Brain microvascular endothelial cell (primary cell): ENCODE measurements around the gene TMEM202.
"Not testable (repeated sequence)": the region's sequence is repeated elsewhere in the genome, so short reads cannot be mapped to it uniquely, and the experiment has no call there.

Experiments used
- DNase-seq: peaks from one replicate; pipeline ENCODE4 v3.0.0-alpha.2; 2020
- H3K27ac ChIP-seq: fragments of 250-450 bp; sonication (Bioruptor Pico); 2 replicates; pipeline ENCODE4 v1.5.1; 2020; ENCODE audit warnings: mild to moderate bottlenecking, moderate library complexity
- H3K27me3 ChIP-seq: fragments of 250-450 bp; sonication (Bioruptor Pico); replicated peaks from 2 replicates; pipeline ENCODE4 v1.5.1; 2020; ENCODE audit warnings: mild to moderate bottlenecking
- H3K36me3 ChIP-seq: fragments of 250-450 bp; sonication (Bioruptor Pico); replicated peaks from 2 replicates; pipeline ENCODE4 v1.5.1; 2020; ENCODE audit warnings: mild to moderate bottlenecking
- H3K4me3 ChIP-seq: 2 replicates; pipeline ENCODE4 v1.5.1; 2011; ENCODE audit warnings: low read depth, mild to moderate bottlenecking, control low read depth, low read length, moderate library complexity
- CTCF ChIP-seq: IDR thresholded peaks from 2 replicates; pipeline ENCODE4 v1.5.1; 2011; ENCODE audit warnings: low read depth, mild to moderate bottlenecking, moderate library complexity, low read length, control low read depth, inconsistent platforms; ENCODE audit errors: missing control alignments
- in situ Hi-C: cut with HindIII; loops from 2 replicates; pipeline ENCODE4 v1.10.0; 2017; ENCODE audit warnings: low sequenced_read_pairs, low pct_ligation_motif_present

TMEM202 gene

DNA sequence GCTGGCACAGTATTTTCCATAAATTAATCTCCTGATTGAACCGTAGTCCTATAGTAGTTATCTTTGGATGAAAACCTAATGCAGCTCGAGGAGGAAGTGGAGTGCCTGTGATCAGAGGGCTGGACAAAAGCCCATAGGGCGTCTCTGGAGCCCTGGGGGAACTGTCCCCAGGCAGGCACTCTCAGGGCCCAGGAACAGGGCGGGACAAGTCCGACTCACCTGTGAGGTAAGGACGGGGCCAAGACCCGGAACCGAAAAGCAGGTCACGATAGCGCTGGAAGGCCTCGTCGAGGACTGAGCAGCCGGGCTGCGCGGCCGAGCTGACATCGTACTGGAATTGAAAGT lies 22.6 kb upstream of the TMEM202 start:
- Histone ChIP-seq H3K27me3 (no peaks in the 10 kb centered on the region), H3K27ac (peak overlapping the region; percentile 61), H3K4me3 (peak overlapping the region; percentile 93), H3K36me3 (no peaks in the 10 kb centered on the region)
- no peak for TF ChIP-seq CTCF
- in situ Hi-C loops = no loop called here
- DNase-seq = no peak

- TF ChIP-seq CTCF = no peak
- peak; percentile 89 for DNase-seq
- Histone ChIP-seq H3K4me3 (peak within 1 kb of the TSS; percentile 93), H3K27ac (peak within 1 kb of the TSS; percentile 61), H3K36me3 (no peaks in the 10 kb centered on the region), H3K27me3 (no peaks in the 10 kb centered on the region)
- in situ Hi-C loops = no loop called here
Observed at GRCh38 chr15:72375846-72376581, 22.1 kb upstream of the TMEM202 start, which contains the start of gene HEXA. Gene HEXA, minus strand, starts transcription at chr15:72376014. Its CDS starts 42 bp downstream, at chr15:72375972.

- no peaks in the 10 kb centered on the region for H3K27me3 ChIP-seq
- H3K36me3 ChIP-seq = no peaks in the 10 kb centered on the region
- in situ Hi-C loops = no loop called here
- TF ChIP-seq CTCF = no peak
- no peak overlapping the region for H3K4me3 ChIP-seq
- H3K27ac ChIP-seq = no peak overlapping the region
- DNase-seq = no peak
Observed at GRCh38 chr15:72377331-72377730, 20.8 kb upstream of the TMEM202 start.

DNA sequence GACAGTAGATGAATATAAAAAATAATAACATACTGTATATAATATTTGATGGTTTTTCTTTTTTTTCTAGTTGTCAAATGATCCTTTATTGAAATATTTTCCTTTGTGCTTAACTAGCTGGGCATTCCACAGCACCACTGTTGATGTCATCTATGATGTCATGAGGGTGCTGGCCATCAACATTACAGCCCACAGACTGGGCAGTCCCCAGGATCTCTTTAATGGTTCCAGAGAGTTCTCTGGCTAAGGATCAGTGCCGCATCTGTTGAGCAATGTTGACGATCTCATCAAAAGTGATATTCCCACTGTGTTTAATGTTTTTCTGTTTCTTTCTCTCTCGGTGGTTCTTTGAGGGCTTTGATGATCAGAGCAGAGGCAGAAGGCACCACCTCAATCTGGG lies 19.0 kb upstream of the TMEM202 start:
- in situ Hi-C loops, H3K27ac ChIP-seq, H3K36me3 ChIP-seq, DNase-seq, H3K27me3 ChIP-seq, H3K4me3 ChIP-seq: not testable (repeated sequence)

DNA sequence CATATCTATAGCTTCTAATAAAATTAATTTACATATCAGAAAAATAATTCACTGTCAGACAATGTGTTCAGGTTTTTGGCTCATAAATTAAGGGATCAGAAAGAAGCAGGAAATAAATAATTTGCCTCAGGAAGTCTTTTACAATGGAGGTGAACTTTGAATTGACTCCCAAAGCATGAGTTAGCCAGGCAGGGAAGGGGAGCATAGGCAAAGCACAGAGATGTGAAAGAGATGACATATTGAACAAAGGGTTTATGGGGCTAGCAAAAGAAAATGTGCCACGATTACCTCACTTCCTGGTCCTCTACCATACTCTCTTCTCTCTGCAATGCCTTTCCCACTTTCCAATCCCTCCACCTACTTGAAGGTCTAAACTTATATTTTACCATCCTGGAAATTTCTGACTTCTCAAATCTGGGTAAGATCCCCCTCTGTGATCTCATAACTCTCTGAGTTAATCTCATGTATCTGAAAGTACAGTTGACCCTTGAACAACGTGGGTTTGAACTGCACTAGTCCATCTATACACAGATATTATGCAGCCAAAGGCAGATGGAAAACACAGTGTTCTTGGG lies 18.2 kb upstream of the TMEM202 start:
- Histone ChIP-seq H3K4me3 (no peak overlapping the region), H3K27ac (no peak overlapping the region), H3K27me3 (no peaks in the 10 kb centered on the region), H3K36me3 (no peaks in the 10 kb centered on the region)
- no peak for TF ChIP-seq CTCF
- in situ Hi-C loops = no loop called here
- DNase-seq = no peak

- Histone ChIP-seq H3K27me3 (no peaks in the 10 kb centered on the region), H3K36me3 (no peaks in the 10 kb centered on the region), H3K4me3 (no peak overlapping the region), H3K27ac (no peak overlapping the region)
- no peak for DNase-seq
- in situ Hi-C loops = no loop called here
- TF ChIP-seq CTCF = no peak
Observed at GRCh38 chr15:72380743-72381142, 17.4 kb upstream of the TMEM202 start.
